ENCODE results near the gene OR2Y1.
"Not testable (repeated sequence)": the region's sequence is repeated elsewhere in the genome, so short reads cannot be mapped to it uniquely, and the experiment has no call there.

The OR2Y1 gene

GRCh38 chr5:180739271-180739670, 587 bp downstream of the OR2Y1 start:
- DNase-seq (ENCODE audit: low read depth) = no peak

GRCh38 chr5:180736536-180736935, 3.3 kb downstream of the OR2Y1 start:
- DNase-seq (ENCODE audit: low read depth) = no peak

- DNase-seq (ENCODE audit: low read depth) = no peak
Measured at GRCh38 chr5:180724944-180725343, 14.9 kb downstream of the OR2Y1 start.

GRCh38 chr5:180723936-180724335, 15.9 kb downstream of the OR2Y1 start:
- DNase-seq (ENCODE audit: low read depth) = no peak

GRCh38 chr5:180720486-180720885, 19.4 kb downstream of the OR2Y1 start:
- no peak for DNase-seq (ENCODE audit: low read depth)

- no peak for DNase-seq (ENCODE audit: low read depth)
Measured at GRCh38 chr5:180719781-180720180, 20.1 kb downstream of the OR2Y1 start.

GRCh38 chr5:180718810-180719453, 20.9 kb downstream of the OR2Y1 start:
- DNase-seq (ENCODE audit: low read depth) = no peak

GRCh38 chr5:180717989-180718388, 21.9 kb downstream of the OR2Y1 start:
- no peak for DNase-seq (ENCODE audit: low read depth)

GRCh38 chr5:180704362-180704761, 35.5 kb downstream of the OR2Y1 start:
- DNase-seq (ENCODE audit: low read depth) = no peak

- no peak for DNase-seq (ENCODE audit: low read depth)
Measured at GRCh38 chr5:180703912-180704311, 35.9 kb downstream of the OR2Y1 start.

GRCh38 chr5:180703371-180703770, 36.5 kb downstream of the OR2Y1 start:
- DNase-seq (ENCODE audit: low read depth) = not testable (repeated sequence)

- not testable (repeated sequence) for DNase-seq (ENCODE audit: low read depth)
Measured at GRCh38 chr5:180700440-180700839, 39.4 kb downstream of the OR2Y1 start.

GRCh38 chr5:180699042-180699441, 40.8 kb downstream of the OR2Y1 start:
- no peak for DNase-seq (ENCODE audit: low read depth)

- no peak for DNase-seq (ENCODE audit: low read depth)
Measured at GRCh38 chr5:180696116-180696515, 43.7 kb downstream of the OR2Y1 start.

GRCh38 chr5:180692429-180692828, 47.4 kb downstream of the OR2Y1 start:
- no peak for DNase-seq (ENCODE audit: low read depth)

GRCh38 chr5:180691046-180691445, 48.8 kb downstream of the OR2Y1 start:
- DNase-seq (ENCODE audit: low read depth) = no peak

GRCh38 chr5:180690562-180690961, 49.3 kb downstream of the OR2Y1 start:
- DNase-seq (ENCODE audit: low read depth) = no peak

- DNase-seq (ENCODE audit: low read depth) = no peak
Measured at GRCh38 chr5:180689775-180690174, 50.1 kb downstream of the OR2Y1 start.
